Mucosa of rectum (tissue), 2 donors: ENCODE measurements around the gene CCDC9.

ENCODE experiments used
- H3K27ac ChIP-seq, 2 donors: one replicate each; pipeline ENCODE4 v1.7.0; 2013; ENCODE audit warnings: inconsistent platforms in 2 of 2, low read depth in 2 of 2, low read length in 2 of 2
- H3K27me3 ChIP-seq, 2 donors: one replicate each; pipeline ENCODE4 v1.7.0; 2013; ENCODE audit warnings: low read length in 2 of 2; ENCODE audit not compliant: control insufficient read depth in 2 of 2, insufficient read depth in 2 of 2
- H3K36me3 ChIP-seq, 2 donors: one replicate each; pipeline ENCODE4 v1.7.0; 2013; ENCODE audit warnings: low read length in 2 of 2; ENCODE audit not compliant: control insufficient read depth in 2 of 2, insufficient read depth in 2 of 2
- H3K4me1 ChIP-seq, 2 donors: one replicate each; pipeline ENCODE4 v1.7.0; 2013; ENCODE audit warnings: low read length in 2 of 2, mild to moderate bottlenecking in 1 of 2; ENCODE audit not compliant: control insufficient read depth in 2 of 2, insufficient read depth in 2 of 2
- H3K4me3 ChIP-seq, 2 donors: one replicate each; pipeline ENCODE4 v1.7.0; 2013; ENCODE audit warnings: low read length in 2 of 2
- H3K9ac ChIP-seq, 2 donors: one replicate each; pipeline ENCODE4 v1.7.0; 2013; ENCODE audit warnings: low read length in 2 of 2, low read depth in 1 of 2, mild to moderate bottlenecking in 1 of 2
- H3K9me3 ChIP-seq, 2 donors: one replicate each; pipeline ENCODE4 v1.7.0; 2013; ENCODE audit warnings: low read length in 2 of 2; ENCODE audit not compliant: control insufficient read depth in 2 of 2
- donor health status: healthy.
- donor health status: Normal muscosa, but diverticular disease.

Gene CCDC9

DNA sequence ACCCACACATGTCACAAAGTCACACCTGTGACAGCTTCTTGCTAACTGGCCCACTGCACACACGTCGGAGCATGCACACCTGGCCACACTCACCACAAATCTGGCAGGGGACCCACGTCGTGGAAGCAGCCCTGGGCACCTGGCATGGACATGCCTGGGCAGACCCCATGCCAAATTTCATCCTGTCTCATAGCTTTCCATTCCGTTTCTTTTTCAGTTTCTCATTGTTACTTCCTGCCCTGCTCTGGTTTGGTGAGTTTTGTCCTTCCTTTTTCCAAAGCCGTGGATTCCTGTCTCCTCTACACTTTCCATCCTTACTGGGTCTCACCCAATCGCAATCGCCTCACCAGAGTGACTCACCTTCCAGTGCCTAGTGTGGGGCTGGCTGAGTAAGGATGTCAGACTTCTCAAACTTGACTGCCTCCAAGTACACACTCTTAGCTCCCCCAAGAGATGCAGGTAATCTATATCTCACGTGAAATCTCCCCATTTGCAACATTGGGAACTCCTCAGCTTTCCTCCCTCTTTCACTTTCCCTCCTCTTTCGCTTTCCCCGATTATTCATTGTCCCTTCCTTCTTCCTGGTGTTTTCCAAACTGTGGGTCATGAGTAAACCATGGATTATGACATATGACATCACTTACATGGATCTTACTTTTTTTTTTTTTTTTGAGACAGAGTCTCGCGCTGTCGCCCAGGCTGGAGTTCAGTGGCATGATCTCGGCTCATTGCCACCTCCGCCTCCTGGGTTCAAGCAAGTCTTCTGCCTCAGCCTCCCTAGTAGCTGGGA lies 23.7 kb upstream of the CCDC9 start:
- Histone ChIP-seq H3K27ac (peak overlapping the region; percentile 79 to 82), H3K9ac (peak overlapping the region; percentile 58 to 88), H3K4me3 (peak overlapping the region; percentile 58 to 78), H3K4me1 (peaks cover 34 to 35% of the 10 kb centered on the region in 2 donors), H3K27me3 (no peaks in the 10 kb centered on the region), H3K9me3 (no peaks in the 10 kb centered on the region), H3K36me3 (no peaks in the 10 kb centered on the region)

DNA sequence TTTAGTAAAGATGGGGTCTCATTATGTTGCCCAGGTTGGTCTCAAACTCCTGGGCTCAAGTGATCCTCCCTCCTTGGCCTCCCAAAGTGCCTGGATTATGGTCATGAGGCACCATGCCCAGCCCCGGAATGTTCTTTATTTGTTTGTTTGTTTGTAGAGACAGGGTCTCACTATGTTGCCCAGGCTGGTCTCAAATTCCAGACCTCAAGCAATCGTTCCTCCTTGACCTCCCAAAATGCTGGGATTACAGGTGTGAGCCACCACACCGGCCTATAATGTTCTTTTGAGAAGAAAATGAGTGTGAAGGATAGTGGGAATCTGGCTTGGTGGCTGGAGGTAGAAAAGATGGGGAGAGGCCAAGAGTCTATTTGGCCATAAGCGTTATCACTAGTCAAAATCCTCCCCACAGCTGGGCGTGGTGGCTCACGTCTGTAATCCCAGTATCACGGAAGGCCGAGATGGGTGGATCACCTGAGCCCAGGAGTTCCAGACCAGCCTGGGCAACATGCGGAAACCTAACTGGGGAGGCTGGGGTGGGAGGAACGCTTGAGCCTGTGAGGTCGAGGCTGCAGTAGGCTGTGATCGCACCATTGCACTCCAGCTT lies 20.2 kb upstream of the CCDC9 start:
- H3K9me3 ChIP-seq = no peaks in the 10 kb centered on the region
- H3K36me3 ChIP-seq = no peaks in the 10 kb centered on the region
- peaks cover 14 to 25% of the 10 kb centered on the region in 2 donors for H3K4me1 ChIP-seq
- H3K27me3 ChIP-seq = peaks cover 15 to 17% of the 10 kb centered on the region in 2 donors
- no peak overlapping the region for H3K4me3 ChIP-seq
- H3K27ac ChIP-seq = no peak overlapping the region
- H3K9ac ChIP-seq = no peak overlapping the region

DNA sequence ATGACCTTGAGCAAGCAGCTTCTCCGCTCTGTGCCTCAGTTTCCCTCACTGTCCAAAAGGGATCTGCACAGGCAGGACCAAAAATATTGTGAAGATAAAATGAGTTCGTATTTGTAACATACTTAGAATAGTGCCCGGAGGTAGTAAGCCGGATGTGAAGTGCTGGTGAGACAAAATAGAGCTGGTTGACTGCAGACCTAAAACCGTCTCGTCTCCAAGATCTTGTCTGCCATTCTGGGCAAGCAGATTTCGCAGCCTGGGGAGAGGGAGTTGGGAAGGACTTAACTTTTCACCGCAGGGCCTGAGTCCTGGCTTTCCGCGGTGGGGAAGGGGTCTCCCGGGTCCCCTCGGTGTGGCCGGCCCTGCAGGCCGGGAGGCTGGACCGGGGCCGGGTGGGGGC lies 17.2 kb upstream of the CCDC9 start:
- Histone ChIP-seq H3K36me3 (no peaks in the 10 kb centered on the region), H3K27ac (no peak overlapping the region), H3K4me3 (peak overlapping the region in 1 of 2 donors; percentile 2), H3K9ac (no peak overlapping the region), H3K4me1 (peaks cover 12 to 30% of the 10 kb centered on the region in 2 donors), H3K9me3 (no peaks in the 10 kb centered on the region), H3K27me3 (peaks cover 25 to 27% of the 10 kb centered on the region in 2 donors)

DNA sequence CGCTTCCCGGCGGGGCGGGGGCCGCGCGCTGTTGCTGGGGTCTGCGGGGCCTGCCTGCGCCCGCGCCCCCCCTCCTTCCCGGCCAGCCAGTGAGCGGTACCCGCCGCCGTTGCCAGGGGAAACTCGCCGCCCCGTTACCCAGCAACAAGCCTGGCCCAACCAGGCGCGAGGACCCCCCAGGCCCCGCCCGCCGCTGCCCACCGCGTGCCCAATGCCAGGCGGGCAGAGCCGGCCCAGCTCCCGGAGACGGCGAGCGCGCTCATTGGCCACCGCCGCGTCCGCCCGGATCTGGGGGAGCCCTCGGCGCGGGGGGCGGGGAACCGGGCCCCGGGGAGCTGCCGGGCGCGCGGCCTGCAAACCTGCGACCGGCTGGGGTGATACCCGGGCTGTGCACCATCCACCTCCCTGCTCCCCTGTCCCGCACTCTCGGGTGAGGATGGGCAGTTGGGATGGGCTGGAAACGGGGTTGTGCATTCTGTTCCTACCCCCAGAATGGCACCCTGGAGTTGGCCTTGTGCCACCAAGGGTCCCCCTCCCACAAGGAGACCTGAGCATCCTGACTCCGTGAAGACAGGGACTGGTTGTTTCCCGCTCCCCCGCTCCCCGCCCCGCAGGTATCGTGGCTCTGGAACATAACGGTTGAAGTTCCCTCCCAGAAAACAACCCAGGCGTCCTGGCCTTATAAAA lies 16.6 kb upstream of the CCDC9 start:
- H3K9me3 ChIP-seq = no peaks in the 10 kb centered on the region
- H3K27ac ChIP-seq = no peak overlapping the region
- no peak overlapping the region for H3K4me3 ChIP-seq
- no peaks in the 10 kb centered on the region for H3K36me3 ChIP-seq
- peaks cover 12 to 33% of the 10 kb centered on the region in 2 donors for H3K4me1 ChIP-seq
- no peak overlapping the region for H3K9ac ChIP-seq
- H3K27me3 ChIP-seq = peaks cover 25 to 27% of the 10 kb centered on the region in 2 donors

DNA sequence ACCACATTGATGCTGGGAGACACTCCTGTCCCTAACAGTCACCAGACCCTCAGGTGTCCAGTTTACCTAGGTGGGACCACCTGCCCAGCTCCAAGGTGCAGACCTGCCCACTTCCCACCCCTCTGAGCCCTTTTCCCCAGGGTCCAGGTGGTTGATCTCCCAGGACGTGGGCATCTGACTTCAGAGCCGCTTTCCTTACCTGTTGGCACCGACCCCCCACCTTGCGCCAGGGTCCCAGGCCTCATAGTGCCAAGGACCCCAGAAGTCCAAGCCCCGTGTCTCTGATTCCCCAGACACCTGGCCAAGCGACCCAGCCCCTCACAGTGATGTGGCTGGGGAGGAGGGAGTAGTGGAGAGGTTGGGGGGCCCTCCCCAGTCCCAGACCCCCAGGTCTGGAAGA lies 15.8 kb upstream of the CCDC9 start:
- Histone ChIP-seq H3K9me3 (no peaks in the 10 kb centered on the region), H3K4me1 (peaks cover 12 to 33% of the 10 kb centered on the region in 2 donors), H3K36me3 (no peaks in the 10 kb centered on the region), H3K27me3 (peaks cover 25 to 27% of the 10 kb centered on the region in 2 donors), H3K27ac (no peak overlapping the region), H3K4me3 (no peak overlapping the region), H3K9ac (no peak overlapping the region)

DNA sequence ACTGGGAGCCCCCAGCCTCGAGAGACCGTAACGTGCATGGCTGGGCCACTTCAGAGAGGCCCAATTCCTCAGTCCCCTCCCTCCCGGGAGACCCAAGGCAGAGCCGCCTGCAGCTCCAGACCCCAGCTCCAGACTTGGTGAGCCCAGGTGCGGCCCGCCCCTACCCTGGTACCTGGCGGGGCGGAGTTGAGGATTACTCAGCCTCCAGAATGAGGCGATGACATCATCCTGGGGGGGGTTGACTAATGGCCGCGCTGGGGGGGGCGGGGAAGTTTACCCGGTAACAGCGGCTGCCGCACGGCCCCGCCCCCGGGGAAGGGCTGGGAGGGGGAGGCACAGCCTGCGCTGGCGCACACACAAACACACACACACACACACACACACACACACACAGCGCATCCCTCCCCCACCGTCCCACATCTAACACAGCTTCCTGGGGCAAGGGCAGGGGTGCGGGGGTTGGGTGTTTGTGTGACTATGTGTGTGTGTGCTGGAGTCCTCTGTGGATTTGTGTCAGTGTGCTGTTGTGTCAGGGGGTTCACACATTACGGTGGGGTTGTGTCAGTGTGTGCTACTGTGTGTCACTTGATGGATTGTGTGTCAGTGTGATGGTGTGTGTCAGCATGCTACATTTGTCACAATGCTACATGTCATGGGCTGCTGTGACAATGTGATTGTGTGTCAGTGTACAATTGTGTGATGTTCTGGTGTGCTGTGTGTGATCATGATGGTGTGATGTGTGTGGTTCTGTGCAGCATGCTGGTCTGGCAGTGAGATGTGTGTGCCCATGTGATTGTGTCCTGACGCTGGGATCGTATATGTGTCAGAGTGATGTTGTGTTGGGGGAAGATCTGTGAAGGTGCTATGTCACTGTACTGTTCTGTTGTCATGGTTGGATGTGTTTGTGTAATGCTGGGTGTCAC lies 15.1 kb upstream of the CCDC9 start:
- no peak overlapping the region for H3K27ac ChIP-seq
- H3K9me3 ChIP-seq = no peaks in the 10 kb centered on the region
- H3K27me3 ChIP-seq = peaks cover 25 to 27% of the 10 kb centered on the region in 2 donors
- no peaks in the 10 kb centered on the region for H3K36me3 ChIP-seq
- H3K9ac ChIP-seq = peak overlapping the region in 1 of 2 donors; percentile 24
- peaks cover 12 to 33% of the 10 kb centered on the region in 2 donors for H3K4me1 ChIP-seq
- no peak overlapping the region for H3K4me3 ChIP-seq

DNA sequence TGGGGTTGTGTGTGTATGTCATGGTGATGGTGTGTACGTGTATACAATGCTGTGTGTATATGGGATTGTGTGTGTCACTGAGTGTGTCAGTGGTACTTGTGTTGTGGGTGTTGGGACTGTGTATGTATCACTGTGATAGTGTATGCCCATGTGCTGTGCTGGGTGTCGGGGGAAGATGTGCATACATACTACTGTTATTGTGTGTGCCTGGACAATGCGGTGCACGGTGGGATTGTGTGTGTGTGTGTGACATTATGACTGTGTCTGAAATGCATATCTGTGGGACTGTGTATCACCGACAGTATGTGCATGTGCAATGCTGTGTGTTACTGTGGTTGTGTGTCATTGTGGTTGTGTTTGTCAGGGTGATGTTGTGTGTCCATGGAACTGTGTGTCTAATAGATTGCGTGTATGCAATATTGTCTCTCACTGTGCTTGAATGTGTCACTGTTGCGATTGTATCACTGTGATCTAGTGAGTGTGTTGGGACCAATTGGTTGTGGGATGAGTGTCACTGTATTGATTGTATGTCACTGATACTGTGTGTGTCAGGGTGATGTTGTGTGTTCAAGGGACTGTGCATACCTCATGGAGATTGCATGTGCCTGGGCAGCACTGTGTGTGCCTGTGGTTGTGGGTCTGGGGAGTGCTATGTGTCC lies 14.3 kb upstream of the CCDC9 start:
- H3K4me1 ChIP-seq = peaks cover 12 to 33% of the 10 kb centered on the region in 2 donors
- peaks cover 25 to 27% of the 10 kb centered on the region in 2 donors for H3K27me3 ChIP-seq
- H3K9ac ChIP-seq = no peak overlapping the region
- no peaks in the 10 kb centered on the region for H3K36me3 ChIP-seq
- H3K27ac ChIP-seq = no peak overlapping the region
- H3K9me3 ChIP-seq = no peaks in the 10 kb centered on the region
- H3K4me3 ChIP-seq = no peak overlapping the region

DNA sequence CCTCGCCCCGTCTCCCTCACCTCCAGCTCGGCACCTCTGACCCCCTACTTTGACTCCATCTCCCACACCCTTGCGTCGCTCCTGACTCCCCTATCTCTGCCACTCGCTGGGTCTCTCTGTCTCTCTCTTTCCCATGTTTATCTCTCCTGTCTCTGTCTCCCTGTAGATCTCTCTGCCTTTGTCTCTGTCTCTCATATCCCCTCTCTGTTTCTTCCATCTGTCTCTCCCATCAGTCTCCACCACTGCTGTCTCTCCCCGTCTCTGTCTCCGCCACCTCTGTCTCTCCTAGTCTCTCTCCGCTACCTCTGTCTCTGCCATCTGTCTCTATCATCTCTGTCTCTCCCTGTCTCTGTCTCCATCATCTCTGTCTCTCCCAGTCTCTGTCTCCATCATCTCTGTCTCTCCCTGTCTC lies 13.0 kb upstream of the CCDC9 start:
- Histone ChIP-seq H3K27ac (peak overlapping the region in 1 of 2 donors; percentile 80), H3K4me1 (peaks cover 12 to 33% of the 10 kb centered on the region in 2 donors), H3K36me3 (no peaks in the 10 kb centered on the region), H3K27me3 (peaks cover 25 to 27% of the 10 kb centered on the region in 2 donors), H3K9me3 (no peaks in the 10 kb centered on the region), H3K4me3 (peak overlapping the region; percentile 46 to 65), H3K9ac (no peak overlapping the region)
